DND-41 (cell line): ENCODE data around the gene CCNY.

Experiments
- ATAC-seq: fragments of 200-7000 bp; cut with Tn5 transposase; 3 replicates; pipeline ENCODE4 v1.9.1; 2021; ENCODE audit warnings: low read depth; ENCODE audit not compliant: insufficient read depth
- DNase-seq: peaks from one replicate; pipeline ENCODE4 v3.0.0-alpha.2; 2020
- H2AFZ ChIP-seq: 2 replicates; pipeline ENCODE4 v1.6.0; 2012; ENCODE audit warnings: low read depth, low read length
- H3K27ac ChIP-seq: 2 replicates; pipeline ENCODE4 v1.5.1; 2012; ENCODE audit warnings: low read length, inconsistent platforms
- H3K27me3 ChIP-seq: fragments of 200-600 bp; sonication (generic); 2 replicates; pipeline ENCODE4 v1.6.0; 2012; ENCODE audit warnings: low read length, mild to moderate bottlenecking, inconsistent platforms; ENCODE audit not compliant: insufficient read depth, poor library complexity
- H3K36me3 ChIP-seq: 2 replicates; pipeline ENCODE4 v1.5.1; 2012; ENCODE audit warnings: low read length, inconsistent platforms; ENCODE audit not compliant: insufficient read depth
- H3K4me1 ChIP-seq: 2 replicates; pipeline ENCODE4 v1.5.1; 2012; ENCODE audit warnings: mild to moderate bottlenecking, low read length; ENCODE audit not compliant: insufficient read depth
- H3K4me2 ChIP-seq: 2 replicates; pipeline ENCODE4 v1.6.0; 2012; ENCODE audit warnings: mild to moderate bottlenecking, moderate library complexity, low read length, inconsistent platforms; ENCODE audit not compliant: insufficient read depth
- H3K4me3 ChIP-seq, 2 experiments: fragments of 200-600 bp in 1 of 2; shearing (Covaris generic) in 1 of 2; 2 replicates each; pipeline ENCODE4 v1.5.1; 2012 to 2016; ENCODE audit warnings: inconsistent platforms in 2 of 2, low read length in 2 of 2, mild to moderate bottlenecking in 2 of 2, low read depth in 1 of 2, moderate library complexity in 1 of 2
- H3K79me2 ChIP-seq: 2 replicates; pipeline ENCODE4 v1.6.0; 2012; ENCODE audit warnings: low read length, inconsistent platforms; ENCODE audit not compliant: insufficient read depth
- H3K9ac ChIP-seq: 2 replicates; pipeline ENCODE4 v1.6.0; 2012; ENCODE audit warnings: low read depth, mild to moderate bottlenecking, inconsistent platforms, low read length, moderate library complexity
- H3K9me3 ChIP-seq: 2 replicates; pipeline ENCODE4 v1.5.1; 2012; ENCODE audit warnings: low read length, moderate library complexity, mild to moderate bottlenecking, inconsistent platforms; ENCODE audit not compliant: insufficient read depth, severe bottlenecking
- H4K20me1 ChIP-seq: 2 replicates; pipeline ENCODE4 v1.6.0; 2012; ENCODE audit warnings: low read length; ENCODE audit not compliant: insufficient read depth
- CTCF ChIP-seq: IDR thresholded peaks from 2 replicates; pipeline ENCODE4 v1.5.1; 2012; ENCODE audit warnings: borderline replicate concordance, low read length, moderate library complexity, mild to moderate bottlenecking; ENCODE audit not compliant: poor library complexity, severe bottlenecking; ENCODE audit errors: extremely low read depth
- EZH2 ChIP-seq: IDR thresholded peaks from 3 replicates; pipeline ENCODE4 v1.6.1; 2012; ENCODE audit warnings: borderline replicate concordance, low read depth, mild to moderate bottlenecking, moderate library complexity, low read length, inconsistent platforms; ENCODE audit not compliant: severe bottlenecking

CCNY gene

GRCh38 chr10:35523670-35524225, 187.4 kb downstream of the CCNY start:
- no peak for ATAC-seq
- Histone ChIP-seq H4K20me1 (no peaks in the 10 kb centered on the region), H3K27me3 (no peaks in the 10 kb centered on the region), H3K4me2 (no peak overlapping the region), H3K79me2 (no peaks in the 10 kb centered on the region), H3K9ac (no peak overlapping the region), H3K27ac (no peak overlapping the region), H3K4me1 (no peaks in the 10 kb centered on the region), H2AFZ (no peak overlapping the region), H3K36me3 (0 out of 2 replicates have a peak, but pooled peaks cover 8% of the 10 kb centered on the region), H3K4me3 (no peak overlapping the region), H3K9me3 (no peaks in the 10 kb centered on the region)
- DNase-seq = no peak
- no peak for TF ChIP-seq CTCF
- TF ChIP-seq EZH2 = no peak

DNA sequence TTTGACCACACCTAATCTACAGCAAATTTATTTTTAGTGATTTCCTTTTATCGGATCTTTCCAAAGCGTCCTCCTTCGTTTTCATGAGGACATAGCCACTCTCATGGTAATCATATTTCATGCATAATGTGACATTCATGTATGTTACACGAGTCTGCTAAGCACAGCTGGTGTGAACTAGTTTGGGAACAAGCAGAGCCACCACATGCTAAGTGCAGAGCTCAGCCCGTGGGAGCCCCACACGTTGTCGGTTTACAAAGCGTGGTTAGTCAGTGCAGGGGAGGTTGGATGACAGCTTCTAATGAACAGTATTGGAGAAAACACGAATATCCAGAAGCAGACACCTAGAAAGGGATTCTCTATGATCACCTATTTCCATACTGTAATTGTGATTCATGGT, 190.4 kb downstream of the CCNY start:
- no peak for TF ChIP-seq CTCF
- TF ChIP-seq EZH2 = no peak
- no peaks in the 10 kb centered on the region for H4K20me1 ChIP-seq

GRCh38 chr10:35532141-35532540, 195.8 kb downstream of the CCNY start:
- Histone ChIP-seq H3K79me2 (no peaks in the 10 kb centered on the region), H3K4me2 (no peak overlapping the region), H3K27me3 (no peaks in the 10 kb centered on the region), H3K9me3 (peaks cover 32% of the 10 kb centered on the region), H4K20me1 (no peaks in the 10 kb centered on the region), H3K27ac (no peak overlapping the region), H3K36me3 (peaks cover 68% of the 10 kb centered on the region), H3K4me1 (no peaks in the 10 kb centered on the region), H3K4me3 (no peak overlapping the region), H3K9ac (no peak overlapping the region), H2AFZ (no peak overlapping the region)
- TF ChIP-seq CTCF (no peak), EZH2 (no peak)
- ATAC-seq = no peak
- no peak for DNase-seq

More for the DNA sequence above, 190.4 kb downstream of the CCNY start:
- no peak overlapping the region for H3K27ac ChIP-seq
- no peak overlapping the region for H3K9ac ChIP-seq
- no peaks in the 10 kb centered on the region for H3K27me3 ChIP-seq
- H3K4me3 ChIP-seq = no peak overlapping the region
- H3K36me3 ChIP-seq = peaks cover 22% of the 10 kb centered on the region
- H3K79me2 ChIP-seq = no peaks in the 10 kb centered on the region
- H3K4me1 ChIP-seq = no peaks in the 10 kb centered on the region
- DNase-seq = no peak
- ATAC-seq = no peak
- H2AFZ ChIP-seq = no peak overlapping the region
- H3K9me3 ChIP-seq = no peaks in the 10 kb centered on the region
- no peak overlapping the region for H3K4me2 ChIP-seq
